PC-3 (cell line): ENCODE results near the gene CA5A.

Experiments
- CTCF ChIP-seq: fragments of 300-600 bp; sonication (generic); conservative IDR thresholded peaks from 2 replicates; pipeline ENCODE4 v1.5.1; 2017; ENCODE audit warnings: antibody characterized with exemption, low read depth, mild to moderate bottlenecking, low read length
- EZH2 ChIP-seq: fragments of 300-600 bp; sonication (generic); IDR thresholded peaks from one replicate; pipeline ENCODE4 v1.6.1; 2017; ENCODE audit warnings: antibody characterized with exemption, mild to moderate bottlenecking, low read length; ENCODE audit not compliant: unreplicated experiment
- EZH2phosphoT487 ChIP-seq: fragments of 300-600 bp; sonication (generic); IDR thresholded peaks from 2 replicates; pipeline ENCODE4 v1.6.1; 2018; ENCODE audit warnings: mild to moderate bottlenecking, antibody characterized with exemption, low read length, borderline replicate concordance

- TF ChIP-seq CTCF (no peak), EZH2phosphoT487 (no peak), EZH2 (no peak)
These were observed 61.5 kb downstream of the CA5A start for GRCh38 chr16:87874639-87875427.
